HepG2 (cell line): ENCODE measurements around the gene OST4. TPM values are rescaled to one million over a fixed set of nuclear protein-coding genes. Genes with fewer than 3 reads are reported as not detected.

Experiments
- BHLHE40 ChIP-seq: IDR thresholded peaks from 2 replicates; pipeline ENCODE4 v1.6.1; 2011; ENCODE audit warnings: low read length, improper control_type of control experiment
- PLRG1 ChIP-seq: fragments of 450-650 bp; conservative IDR thresholded peaks from 2 replicates; pipeline ENCODE4 v1.6.1; 2016
- PTBP1 ChIP-seq: fragments of 200-400 bp; formaldehyde crosslinking; IDR thresholded peaks from 2 replicates; pipeline ENCODE4 v1.6.1; 2018; ENCODE audit warnings: low read length, low read depth; ENCODE audit not compliant: poor library complexity, severe bottlenecking
- RFX3 ChIP-seq: IDR thresholded peaks from 2 replicates; pipeline ENCODE4 v1.6.1; 2016; ENCODE audit warnings: missing biosample characterization, missing genetic modification reagents
- ZNF550 ChIP-seq: sonication (generic); formaldehyde crosslinking; IDR thresholded peaks from 2 replicates; pipeline ENCODE4 v1.4.0; 2020; ENCODE audit warnings: mild to moderate bottlenecking, missing genetic modification reagents, borderline replicate concordance
- ZNF564 ChIP-seq: sonication (generic); formaldehyde crosslinking; IDR thresholded peaks from 2 replicates; pipeline ENCODE4 v1.8.1; 2023; ENCODE audit warnings: mild to moderate bottlenecking, missing genetic modification reagents
- ZNF614 ChIP-seq: IDR thresholded peaks from 2 replicates; pipeline ENCODE4 v1.6.1; 2018; ENCODE audit warnings: missing biosample characterization, missing genetic modification reagents, inconsistent platforms, borderline replicate concordance
- ZNF790 ChIP-seq: sonication (generic); formaldehyde crosslinking; IDR thresholded peaks from 2 replicates; pipeline ENCODE4 v1.8.0; 2022; ENCODE audit warnings: missing genetic modification reagents, mild to moderate bottlenecking, borderline replicate concordance
- polyA plus RNA-seq, 8 experiments: library from polyadenylated mRNA; depleted of rRNA in 3 of 8; stranded (reverse) in 7 of 8; unstranded in 1 of 8; fragments of >200 nt; fragmentation: Illumina TruSeq in 4 of 8; extraction: Trizol in 4 of 8; gene quantifications; 2 replicates each; pipeline versions ENCODE4 v1.2.1 to v1.2.3, GENCODE V29; 2011 to 2016; ENCODE audit warnings: low read depth in 4 of 8, missing spikeins in 1 of 8, mixed read lengths in 1 of 8; ENCODE audit not compliant: insufficient read depth in 1 of 8
- total RNA-seq, 5 experiments: library from RNA; depleted of rRNA; stranded (reverse); fragments of >200 nt; fragmentation: Illumina TruSeq; extraction: Trizol; gene quantifications; 2 replicates each; pipeline ENCODE4 v1.2.3, GENCODE V29; 2016; ENCODE audit warnings: low read depth in 1 of 5
- TF ChIP-seq, protein P1 (sequence below): sonication (generic); formaldehyde crosslinking; IDR thresholded peaks from 2 replicates; pipeline ENCODE4 v1.4.0; 2020; ENCODE audit warnings: missing genetic modification reagents
- TF ChIP-seq, protein P2 (sequence below): sonication (generic); formaldehyde crosslinking; IDR thresholded peaks from 2 replicates; pipeline ENCODE4 v1.4.0; 2020; ENCODE audit warnings: missing genetic modification reagents
- TF ChIP-seq, protein P3 (sequence below): sonication (generic); formaldehyde crosslinking; IDR thresholded peaks from 2 replicates; pipeline ENCODE4 v1.5.0; 2020; ENCODE audit warnings: missing genetic modification reagents
- TF ChIP-seq, protein P4 (sequence below): sonication (generic); formaldehyde crosslinking; IDR thresholded peaks from one replicate; pipeline ENCODE4 v1.5.1; 2020; ENCODE audit warnings: mild to moderate bottlenecking, missing genetic modification reagents; ENCODE audit errors: not compliant biosample characterization

Gene OST4
- total and polyA plus RNA-seq, 2 of the 13 experiments (the other 11 are each of a cell fraction or from before 2014, with no cell fraction given) = 498 to 584 TPM

DNA sequence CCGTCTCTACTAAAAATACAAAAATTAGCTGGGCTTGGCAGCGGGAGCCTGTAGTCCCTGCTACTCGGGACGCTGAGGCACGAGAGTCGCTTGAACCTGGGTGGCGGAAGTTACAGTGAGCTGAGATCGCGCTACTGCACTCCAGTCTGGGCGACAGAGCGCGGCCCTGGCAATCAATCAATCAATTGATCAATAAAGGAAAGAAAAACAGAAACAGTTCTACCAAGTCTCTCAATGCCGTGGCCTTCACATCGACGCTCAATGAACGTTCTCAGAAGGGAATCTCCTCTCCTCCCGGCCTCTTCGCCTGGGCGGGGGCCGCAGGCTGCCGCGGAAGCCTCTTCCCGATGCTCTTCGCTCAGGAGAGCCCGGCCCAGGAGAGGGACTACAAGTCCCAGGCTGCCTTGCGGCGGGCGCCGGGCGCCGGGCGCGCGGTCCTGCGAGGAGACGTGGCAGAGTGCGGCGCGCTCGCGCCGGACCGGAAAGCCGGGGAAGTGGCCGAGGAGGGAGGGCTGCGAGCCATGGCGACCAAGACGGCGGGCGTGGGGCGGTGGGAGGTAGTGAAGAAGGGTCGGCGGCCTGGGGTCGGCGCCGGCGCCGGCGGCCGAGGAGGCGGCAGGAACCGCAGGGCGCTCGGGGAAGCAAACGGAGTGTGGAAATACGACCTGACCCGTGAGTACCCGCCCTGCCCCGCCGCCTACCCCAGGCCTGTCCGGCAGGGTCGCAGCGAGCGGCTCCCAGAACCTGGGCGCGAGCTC, 38.8 kb downstream of the OST4 start, which contains the start of gene TMEM214 (continued):
- TF ChIP-seq, protein P1, sequence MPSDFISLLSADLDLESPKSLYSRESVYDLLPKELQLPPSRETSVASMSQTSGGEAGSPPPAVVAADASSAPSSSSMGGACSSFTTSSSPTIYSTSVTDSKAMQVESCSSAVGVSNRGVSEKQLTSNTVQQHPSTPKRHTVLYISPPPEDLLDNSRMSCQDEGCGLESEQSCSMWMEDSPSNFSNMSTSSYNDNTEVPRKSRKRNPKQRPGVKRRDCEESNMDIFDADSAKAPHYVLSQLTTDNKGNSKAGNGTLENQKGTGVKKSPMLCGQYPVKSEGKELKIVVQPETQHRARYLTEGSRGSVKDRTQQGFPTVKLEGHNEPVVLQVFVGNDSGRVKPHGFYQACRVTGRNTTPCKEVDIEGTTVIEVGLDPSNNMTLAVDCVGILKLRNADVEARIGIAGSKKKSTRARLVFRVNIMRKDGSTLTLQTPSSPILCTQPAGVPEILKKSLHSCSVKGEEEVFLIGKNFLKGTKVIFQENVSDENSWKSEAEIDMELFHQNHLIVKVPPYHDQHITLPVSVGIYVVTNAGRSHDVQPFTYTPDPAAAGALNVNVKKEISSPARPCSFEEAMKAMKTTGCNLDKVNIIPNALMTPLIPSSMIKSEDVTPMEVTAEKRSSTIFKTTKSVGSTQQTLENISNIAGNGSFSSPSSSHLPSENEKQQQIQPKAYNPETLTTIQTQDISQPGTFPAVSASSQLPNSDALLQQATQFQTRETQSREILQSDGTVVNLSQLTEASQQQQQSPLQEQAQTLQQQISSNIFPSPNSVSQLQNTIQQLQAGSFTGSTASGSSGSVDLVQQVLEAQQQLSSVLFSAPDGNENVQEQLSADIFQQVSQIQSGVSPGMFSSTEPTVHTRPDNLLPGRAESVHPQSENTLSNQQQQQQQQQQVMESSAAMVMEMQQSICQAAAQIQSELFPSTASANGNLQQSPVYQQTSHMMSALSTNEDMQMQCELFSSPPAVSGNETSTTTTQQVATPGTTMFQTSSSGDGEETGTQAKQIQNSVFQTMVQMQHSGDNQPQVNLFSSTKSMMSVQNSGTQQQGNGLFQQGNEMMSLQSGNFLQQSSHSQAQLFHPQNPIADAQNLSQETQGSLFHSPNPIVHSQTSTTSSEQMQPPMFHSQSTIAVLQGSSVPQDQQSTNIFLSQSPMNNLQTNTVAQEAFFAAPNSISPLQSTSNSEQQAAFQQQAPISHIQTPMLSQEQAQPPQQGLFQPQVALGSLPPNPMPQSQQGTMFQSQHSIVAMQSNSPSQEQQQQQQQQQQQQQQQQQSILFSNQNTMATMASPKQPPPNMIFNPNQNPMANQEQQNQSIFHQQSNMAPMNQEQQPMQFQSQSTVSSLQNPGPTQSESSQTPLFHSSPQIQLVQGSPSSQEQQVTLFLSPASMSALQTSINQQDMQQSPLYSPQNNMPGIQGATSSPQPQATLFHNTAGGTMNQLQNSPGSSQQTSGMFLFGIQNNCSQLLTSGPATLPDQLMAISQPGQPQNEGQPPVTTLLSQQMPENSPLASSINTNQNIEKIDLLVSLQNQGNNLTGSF (CRISPR knock-in tag) = peak; percentile 27; the same call in 1 of the 2 replicates
- no peak for TF ChIP-seq RFX3 (CRISPR knock-in tag)
- TF ChIP-seq, protein P2, sequence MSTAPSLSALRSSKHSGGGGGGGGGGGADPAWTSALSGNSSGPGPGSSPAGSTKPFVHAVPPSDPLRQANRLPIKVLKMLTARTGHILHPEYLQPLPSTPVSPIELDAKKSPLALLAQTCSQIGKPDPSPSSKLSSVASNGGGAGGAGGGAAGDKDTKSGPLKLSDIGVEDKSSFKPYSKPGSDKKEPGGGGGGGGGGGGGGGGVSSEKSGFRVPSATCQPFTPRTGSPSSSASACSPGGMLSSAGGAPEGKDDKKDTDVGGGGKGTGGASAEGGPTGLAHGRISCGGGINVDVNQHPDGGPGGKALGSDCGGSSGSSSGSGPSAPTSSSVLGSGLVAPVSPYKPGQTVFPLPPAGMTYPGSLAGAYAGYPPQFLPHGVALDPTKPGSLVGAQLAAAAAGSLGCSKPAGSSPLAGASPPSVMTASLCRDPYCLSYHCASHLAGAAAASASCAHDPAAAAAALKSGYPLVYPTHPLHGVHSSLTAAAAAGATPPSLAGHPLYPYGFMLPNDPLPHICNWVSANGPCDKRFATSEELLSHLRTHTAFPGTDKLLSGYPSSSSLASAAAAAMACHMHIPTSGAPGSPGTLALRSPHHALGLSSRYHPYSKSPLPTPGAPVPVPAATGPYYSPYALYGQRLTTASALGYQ (CRISPR knock-in tag) = peak; percentile 56; the same call in 1 of the 2 replicates
- no peak for TF ChIP-seq PLRG1
- TF ChIP-seq, protein P3, sequence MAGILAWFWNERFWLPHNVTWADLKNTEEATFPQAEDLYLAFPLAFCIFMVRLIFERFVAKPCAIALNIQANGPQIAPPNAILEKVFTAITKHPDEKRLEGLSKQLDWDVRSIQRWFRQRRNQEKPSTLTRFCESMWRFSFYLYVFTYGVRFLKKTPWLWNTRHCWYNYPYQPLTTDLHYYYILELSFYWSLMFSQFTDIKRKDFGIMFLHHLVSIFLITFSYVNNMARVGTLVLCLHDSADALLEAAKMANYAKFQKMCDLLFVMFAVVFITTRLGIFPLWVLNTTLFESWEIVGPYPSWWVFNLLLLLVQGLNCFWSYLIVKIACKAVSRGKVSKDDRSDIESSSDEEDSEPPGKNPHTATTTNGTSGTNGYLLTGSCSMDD (CRISPR knock-in tag) = no peak
- TF ChIP-seq, protein P4, sequence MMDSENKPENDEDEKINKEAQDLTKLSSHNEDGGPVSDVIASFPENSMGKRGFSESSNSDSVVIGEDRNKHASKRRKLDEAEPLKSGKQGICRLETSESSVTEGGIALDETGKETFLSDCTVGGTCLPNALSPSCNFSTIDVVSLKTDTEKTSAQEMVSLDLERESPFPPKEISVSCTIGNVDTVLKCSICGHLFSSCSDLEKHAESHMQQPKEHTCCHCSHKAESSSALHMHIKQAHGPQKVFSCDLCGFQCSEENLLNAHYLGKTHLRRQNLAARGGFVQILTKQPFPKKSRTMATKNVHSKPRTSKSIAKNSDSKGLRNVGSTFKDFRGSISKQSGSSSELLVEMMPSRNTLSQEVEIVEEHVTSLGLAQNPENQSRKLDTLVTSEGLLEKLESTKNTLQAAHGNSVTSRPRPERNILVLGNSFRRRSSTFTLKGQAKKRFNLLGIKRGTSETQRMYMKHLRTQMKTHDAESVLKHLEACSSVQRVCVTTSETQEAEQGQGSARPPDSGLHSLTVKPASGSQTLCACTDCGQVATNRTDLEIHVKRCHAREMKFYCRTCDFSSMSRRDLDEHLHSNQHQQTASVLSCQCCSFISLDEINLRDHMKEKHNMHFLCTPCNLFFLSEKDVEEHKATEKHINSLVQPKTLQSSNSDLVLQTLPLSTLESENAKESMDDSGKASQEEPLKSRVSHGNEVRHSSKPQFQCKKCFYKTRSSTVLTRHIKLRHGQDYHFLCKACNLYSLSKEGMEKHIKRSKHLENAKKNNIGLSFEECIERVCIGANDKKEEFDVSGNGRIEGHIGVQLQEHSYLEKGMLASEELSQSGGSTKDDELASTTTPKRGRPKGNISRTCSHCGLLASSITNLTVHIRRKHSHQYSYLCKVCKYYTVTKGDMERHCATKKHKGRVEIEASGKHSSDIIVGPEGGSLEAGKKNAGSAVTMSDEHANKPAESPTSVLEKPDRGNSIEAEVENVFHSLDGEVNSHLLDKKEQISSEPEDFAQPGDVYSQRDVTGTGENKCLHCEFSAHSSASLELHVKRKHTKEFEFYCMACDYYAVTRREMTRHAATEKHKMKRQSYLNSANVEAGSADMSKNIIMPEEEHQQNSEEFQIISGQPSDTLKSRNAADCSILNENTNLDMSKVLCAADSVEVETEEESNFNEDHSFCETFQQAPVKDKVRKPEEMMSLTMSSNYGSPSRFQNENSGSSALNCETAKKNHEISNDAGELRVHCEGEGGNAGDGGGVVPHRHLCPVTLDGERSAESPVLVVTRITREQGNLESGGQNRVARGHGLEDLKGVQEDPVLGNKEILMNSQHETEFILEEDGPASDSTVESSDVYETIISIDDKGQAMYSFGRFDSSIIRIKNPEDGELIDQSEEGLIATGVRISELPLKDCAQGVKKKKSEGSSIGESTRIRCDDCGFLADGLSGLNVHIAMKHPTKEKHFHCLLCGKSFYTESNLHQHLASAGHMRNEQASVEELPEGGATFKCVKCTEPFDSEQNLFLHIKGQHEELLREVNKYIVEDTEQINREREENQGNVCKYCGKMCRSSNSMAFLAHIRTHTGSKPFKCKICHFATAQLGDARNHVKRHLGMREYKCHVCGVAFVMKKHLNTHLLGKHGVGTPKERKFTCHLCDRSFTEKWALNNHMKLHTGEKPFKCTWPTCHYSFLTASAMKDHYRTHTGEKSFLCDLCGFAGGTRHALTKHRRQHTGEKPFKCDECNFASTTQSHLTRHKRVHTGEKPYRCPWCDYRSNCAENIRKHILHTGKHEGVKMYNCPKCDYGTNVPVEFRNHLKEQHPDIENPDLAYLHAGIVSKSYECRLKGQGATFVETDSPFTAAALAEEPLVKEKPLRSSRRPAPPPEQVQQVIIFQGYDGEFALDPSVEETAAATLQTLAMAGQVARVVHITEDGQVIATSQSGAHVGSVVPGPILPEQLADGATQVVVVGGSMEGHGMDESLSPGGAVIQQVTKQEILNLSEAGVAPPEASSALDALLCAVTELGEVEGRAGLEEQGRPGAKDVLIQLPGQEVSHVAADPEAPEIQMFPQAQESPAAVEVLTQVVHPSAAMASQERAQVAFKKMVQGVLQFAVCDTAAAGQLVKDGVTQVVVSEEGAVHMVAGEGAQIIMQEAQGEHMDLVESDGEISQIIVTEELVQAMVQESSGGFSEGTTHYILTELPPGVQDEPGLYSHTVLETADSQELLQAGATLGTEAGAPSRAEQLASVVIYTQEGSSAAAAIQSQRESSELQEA (CRISPR knock-in tag) = peak; percentile 81
- TF ChIP-seq ZNF550 = no peak
- no peak; the same call in 1 of the 2 replicates for TF ChIP-seq BHLHE40
- TF ChIP-seq PTBP1 = no peak
- TF ChIP-seq ZNF564 (CRISPR knock-in tag) = no peak
- peak; percentile 10; the same call in 1 of the 2 replicates for TF ChIP-seq ZNF790 (CRISPR knock-in tag)
- TF ChIP-seq ZNF614 = peak; percentile 66; the same call in 1 of the 2 replicates
